ENCODE results near the gene COL20A1. TPM values are rescaled to one million over a fixed set of nuclear protein-coding genes. Genes with fewer than 3 reads are reported as not detected.

The COL20A1 gene
- total and polyA plus RNA-seq, 2 donors from 2014 or later = 0.58 TPM; not detected in 1

- no peak overlapping the region for H3K9ac ChIP-seq (ENCODE audit: low read length in 3 of 3)
- no peak overlapping the region for H3K4me3 ChIP-seq (ENCODE audit: low read length in 3 of 3)
- H3K27me3 ChIP-seq (ENCODE audit: control insufficient read depth, insufficient read depth, low read length) = no peaks in the 10 kb centered on the region
- H3K27ac ChIP-seq (ENCODE audit: low read depth in 2 of 2, low read length in 2 of 2) = no peak overlapping the region
- no peaks in the 10 kb centered on the region for H3K4me1 ChIP-seq (ENCODE audit: control insufficient read depth in 2 of 3, insufficient read depth in 2 of 3, low read depth in 1 of 3, low read length in 3 of 3)
- H3K9me3 ChIP-seq (ENCODE audit: control insufficient read depth in 2 of 3, insufficient read depth in 1 of 3, low read length in 3 of 3) = no peaks in the 10 kb centered on the region
- TF ChIP-seq, protein P1, sequence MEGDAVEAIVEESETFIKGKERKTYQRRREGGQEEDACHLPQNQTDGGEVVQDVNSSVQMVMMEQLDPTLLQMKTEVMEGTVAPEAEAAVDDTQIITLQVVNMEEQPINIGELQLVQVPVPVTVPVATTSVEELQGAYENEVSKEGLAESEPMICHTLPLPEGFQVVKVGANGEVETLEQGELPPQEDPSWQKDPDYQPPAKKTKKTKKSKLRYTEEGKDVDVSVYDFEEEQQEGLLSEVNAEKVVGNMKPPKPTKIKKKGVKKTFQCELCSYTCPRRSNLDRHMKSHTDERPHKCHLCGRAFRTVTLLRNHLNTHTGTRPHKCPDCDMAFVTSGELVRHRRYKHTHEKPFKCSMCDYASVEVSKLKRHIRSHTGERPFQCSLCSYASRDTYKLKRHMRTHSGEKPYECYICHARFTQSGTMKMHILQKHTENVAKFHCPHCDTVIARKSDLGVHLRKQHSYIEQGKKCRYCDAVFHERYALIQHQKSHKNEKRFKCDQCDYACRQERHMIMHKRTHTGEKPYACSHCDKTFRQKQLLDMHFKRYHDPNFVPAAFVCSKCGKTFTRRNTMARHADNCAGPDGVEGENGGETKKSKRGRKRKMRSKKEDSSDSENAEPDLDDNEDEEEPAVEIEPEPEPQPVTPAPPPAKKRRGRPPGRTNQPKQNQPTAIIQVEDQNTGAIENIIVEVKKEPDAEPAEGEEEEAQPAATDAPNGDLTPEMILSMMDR (IDR thresholded peaks at IDR 0.05; ENCODE audit: borderline replicate concordance, extremely low read depth, insufficient read depth) = no peak
- no peaks in the 10 kb centered on the region for H3K36me3 ChIP-seq (ENCODE audit: control insufficient read depth in 2 of 3, insufficient read depth in 3 of 3, low read length in 3 of 3)
- FAIRE-seq (no peak), DNase-seq (peak; percentile 75 to 90 (median 85))
- intact Hi-C loops (cut with DNase I) = no loop called here
Measured at GRCh38 chr20:63312690-63313348, 19.8 kb downstream of the COL20A1 start.

DNA sequence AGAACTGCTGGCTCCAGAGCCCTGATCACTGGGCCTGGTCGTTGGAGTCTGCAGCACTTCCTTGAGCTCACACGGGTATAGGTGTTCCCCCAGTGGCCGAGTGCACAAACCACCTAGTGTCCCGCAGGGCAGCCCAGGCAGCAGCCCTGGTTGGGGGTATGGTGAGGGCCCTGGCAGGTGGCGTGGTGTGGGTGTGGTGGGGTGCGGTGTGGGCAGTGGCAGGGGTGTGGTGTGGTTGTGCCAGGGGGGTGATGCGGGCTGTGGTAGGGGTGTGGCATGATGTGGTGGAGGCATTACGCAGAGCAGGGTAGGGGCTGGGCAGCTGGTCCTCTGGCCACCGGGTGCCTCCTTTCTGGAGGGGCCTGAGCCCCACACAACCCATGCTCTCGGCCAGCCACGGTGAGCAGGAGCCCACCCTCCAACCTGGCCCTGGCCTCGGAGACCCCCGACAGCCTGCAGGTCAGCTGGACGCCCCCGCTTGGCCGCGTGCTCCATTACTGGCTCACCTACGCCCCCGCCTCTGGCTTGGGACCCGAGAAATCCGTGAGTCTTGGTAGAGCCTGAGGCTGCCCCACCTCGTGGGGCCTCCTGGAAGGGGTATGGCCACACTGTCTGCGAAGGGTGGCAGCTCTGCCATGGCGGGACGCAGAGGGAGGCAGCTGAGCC lies 20.5 kb downstream of the COL20A1 start:
- Histone ChIP-seq H3K4me3 (ENCODE audit: low read length in 3 of 3) (no peak overlapping the region), H3K27ac (ENCODE audit: low read depth in 2 of 2, low read length in 2 of 2) (no peak overlapping the region), H3K9me3 (ENCODE audit: control insufficient read depth in 2 of 3, insufficient read depth in 1 of 3, low read length in 3 of 3) (no peaks in the 10 kb centered on the region), H3K27me3 (ENCODE audit: control insufficient read depth, insufficient read depth, low read length) (no peaks in the 10 kb centered on the region), H3K4me1 (ENCODE audit: control insufficient read depth in 2 of 3, insufficient read depth in 2 of 3, low read depth in 1 of 3, low read length in 3 of 3) (no peaks in the 10 kb centered on the region), H3K9ac (ENCODE audit: low read length in 3 of 3) (no peak overlapping the region), H3K36me3 (ENCODE audit: control insufficient read depth in 2 of 3, insufficient read depth in 3 of 3, low read length in 3 of 3) (no peaks in the 10 kb centered on the region)
- TF ChIP-seq, protein P1 (IDR thresholded peaks at IDR 0.05; ENCODE audit: borderline replicate concordance, extremely low read depth, insufficient read depth) = no peak
- FAIRE-seq = no peak
- intact Hi-C loops (cut with DNase I) = no loop called here
- DNase-seq = peak in 2 of 5 donors; percentile 57 to 70

DNA sequence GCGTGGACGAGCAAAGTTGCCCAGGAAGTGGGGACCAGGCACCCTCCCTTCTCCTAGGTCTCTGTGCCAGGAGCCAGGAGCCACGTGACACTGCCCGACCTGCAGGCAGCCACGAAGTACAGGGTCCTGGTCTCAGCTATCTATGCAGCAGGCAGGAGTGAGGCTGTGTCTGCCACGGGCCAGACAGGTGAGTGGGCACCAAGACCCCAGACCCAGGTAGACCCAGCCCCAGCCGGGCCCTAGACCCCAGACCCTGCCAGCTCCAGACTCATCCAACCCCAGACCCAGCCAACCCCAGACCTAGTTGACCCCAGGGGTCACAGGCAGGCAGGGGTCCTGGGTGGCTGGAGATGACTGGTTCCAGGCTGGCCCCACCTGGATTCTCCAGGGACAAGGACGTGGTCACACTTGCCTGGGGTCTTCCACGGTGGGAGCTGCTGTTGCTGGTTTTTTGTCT lies 21.1 kb downstream of the COL20A1 start:
- H3K9me3 ChIP-seq (ENCODE audit: control insufficient read depth in 2 of 3, insufficient read depth in 1 of 3, low read length in 3 of 3) = no peaks in the 10 kb centered on the region
- peak in 2 of 5 donors; percentile 46 to 69 for DNase-seq
- H3K27ac ChIP-seq (ENCODE audit: low read depth in 2 of 2, low read length in 2 of 2) = no peak overlapping the region
- H3K9ac ChIP-seq (ENCODE audit: low read length in 3 of 3) = no peak overlapping the region
- no peaks in the 10 kb centered on the region for H3K36me3 ChIP-seq (ENCODE audit: control insufficient read depth in 2 of 3, insufficient read depth in 3 of 3, low read length in 3 of 3)
- FAIRE-seq = no peak
- no peak overlapping the region for H3K4me3 ChIP-seq (ENCODE audit: low read length in 3 of 3)
- no peaks in the 10 kb centered on the region for H3K27me3 ChIP-seq (ENCODE audit: control insufficient read depth, insufficient read depth, low read length)
- intact Hi-C loops (cut with DNase I) = no loop called here
- TF ChIP-seq, protein P1 (IDR thresholded peaks at IDR 0.05; ENCODE audit: borderline replicate concordance, extremely low read depth, insufficient read depth) = no peak
- H3K4me1 ChIP-seq (ENCODE audit: control insufficient read depth in 2 of 3, insufficient read depth in 2 of 3, low read depth in 1 of 3, low read length in 3 of 3) = no peaks in the 10 kb centered on the region
